AML-193 (cell line): ENCODE data around the gene INSC.

ENCODE experiments used
- DNase-seq, 2 experiments: peaks; one replicate each; lab custom pipeline; 2025; lab: John Stamatoyannopoulos, UW

The INSC gene

GRCh38 chr11:15146271-15147003, 31.7 kb downstream of the INSC start:
- no peak for DNase-seq

GRCh38 chr11:15148169-15148568, 33.4 kb downstream of the INSC start:
- DNase-seq: no peak

- no peak for DNase-seq
Observed at GRCh38 chr11:15149050-15149449, 34.3 kb downstream of the INSC start.

- DNase-seq: no peak
Observed at GRCh38 chr11:15150507-15150906, 35.8 kb downstream of the INSC start.

- DNase-seq: no peak
Observed at GRCh38 chr11:15153231-15153630, 38.5 kb downstream of the INSC start.

- no peak for DNase-seq
Observed at GRCh38 chr11:15157181-15157580, 42.5 kb downstream of the INSC start.

GRCh38 chr11:15157606-15158137, 42.9 kb downstream of the INSC start:
- no peak for DNase-seq

GRCh38 chr11:15158351-15159015, 43.8 kb downstream of the INSC start:
- DNase-seq: no peak

- DNase-seq: peak in 1 of 2 experiments; percentile 20
Observed at GRCh38 chr11:15159085-15159484, 44.4 kb downstream of the INSC start.

- DNase-seq: no peak
Observed at GRCh38 chr11:15161790-15162189, 47.1 kb downstream of the INSC start.

- no peak for DNase-seq
Observed at GRCh38 chr11:15163136-15163535, 48.4 kb downstream of the INSC start.

GRCh38 chr11:15166204-15166603, 51.5 kb downstream of the INSC start:
- peak in 1 of 2 experiments; percentile 16 for DNase-seq

- no peak for DNase-seq
Observed at GRCh38 chr11:15169815-15170551, 55.3 kb downstream of the INSC start.

- no peak for DNase-seq
Observed at GRCh38 chr11:15170698-15171097, 56.0 kb downstream of the INSC start.

GRCh38 chr11:15171956-15172355, 57.2 kb downstream of the INSC start:
- no peak for DNase-seq

GRCh38 chr11:15175831-15176230, 61.1 kb downstream of the INSC start:
- no peak for DNase-seq

GRCh38 chr11:15176646-15177163, 62.0 kb downstream of the INSC start:
- no peak for DNase-seq

GRCh38 chr11:15177491-15177890, 62.8 kb downstream of the INSC start:
- DNase-seq: no peak

- DNase-seq: no peak
Observed at GRCh38 chr11:15178214-15178613, 63.5 kb downstream of the INSC start.

- DNase-seq: no peak
Observed at GRCh38 chr11:15179167-15179566, 64.4 kb downstream of the INSC start.

GRCh38 chr11:15180212-15180792, 65.6 kb downstream of the INSC start:
- DNase-seq: no peak

GRCh38 chr11:15182372-15182771, 67.6 kb downstream of the INSC start:
- no peak for DNase-seq
